Measurements from ENCODE around the gene COL12A1. TPM values are rescaled to one million over a fixed set of nuclear protein-coding genes. Genes with fewer than 3 reads are reported as not detected.

COL12A1 gene
- total RNA-seq, 6 experiments from 2014 or later: 1.1 to 4.4 (median 3.0) TPM

GRCh38 chr6:75101896-75102295 is 104.0 kb downstream of the COL12A1 start:
- Histone ChIP-seq H3K36me3 (no peaks in the 10 kb centered on the region), H3K27ac (no peak overlapping the region), H3K4me3 (no peak overlapping the region), H3K4me1 (peaks cover 0 to 3% (median 0%) of the 10 kb centered on the region in 4 donors), H3K27me3 (no peaks in the 10 kb centered on the region), H3K9me3 (no peaks in the 10 kb centered on the region)
- ATAC-seq (no peak), DNase-seq (no peak)
- WGBS (ENCODE audit: insufficient coverage, low coverage, low lambda C conversion rate, missing lambda C conversion rate): 39% methylated on average over 4 of the region's 4 CpGs
- TF ChIP-seq CTCF (IDR thresholded peaks at IDR 0.05) (no peak), POLR2A (IDR thresholded peaks at IDR 0.05) (no peak)
- intact Hi-C loops (cut with DNase I): no loop called here

- intact Hi-C loops (cut with DNase I): no loop called here
- WGBS (ENCODE audit: insufficient coverage, low coverage, low lambda C conversion rate, missing lambda C conversion rate): 24% methylated on average over 4 of the region's 5 CpGs
- Histone ChIP-seq H3K4me3 (no peak overlapping the region), H3K9me3 (no peaks in the 10 kb centered on the region), H3K27me3 (no peaks in the 10 kb centered on the region), H3K4me1 (peaks cover 0 to 3% (median 0%) of the 10 kb centered on the region in 4 donors), H3K36me3 (no peaks in the 10 kb centered on the region), H3K27ac (peak overlapping the region in 1 of 3 donors; percentile 8)
- ATAC-seq: peak; percentile 83 to 100 (median 96)
- TF ChIP-seq CTCF (IDR thresholded peaks at IDR 0.05): no peak
- TF ChIP-seq POLR2A (IDR thresholded peaks at IDR 0.05): no peak
- DNase-seq: peak in 2 of 3 donors; percentile 35 to 56
Measured at GRCh38 chr6:75098709-75099108, 107.1 kb downstream of the COL12A1 start.

- H3K9me3 ChIP-seq: no peaks in the 10 kb centered on the region
- intact Hi-C loops (cut with DNase I): no loop called here
- WGBS (ENCODE audit: insufficient coverage, low coverage, low lambda C conversion rate, missing lambda C conversion rate): 60% methylated on average over 4 of the region's 4 CpGs
- H3K27me3 ChIP-seq: no peaks in the 10 kb centered on the region
- H3K27ac ChIP-seq: no peak overlapping the region
- no peak for ATAC-seq
- no peak for DNase-seq
- no peaks in the 10 kb centered on the region for H3K36me3 ChIP-seq
- peaks cover 0 to 3% (median 0%) of the 10 kb centered on the region in 4 donors for H3K4me1 ChIP-seq
- TF ChIP-seq POLR2A (IDR thresholded peaks at IDR 0.05) (no peak), CTCF (IDR thresholded peaks at IDR 0.05) (no peak)
- no peak overlapping the region for H3K4me3 ChIP-seq
Measured at GRCh38 chr6:75096966-75097365, 108.9 kb downstream of the COL12A1 start.

GRCh38 chr6:75094614-75095200 is 111.1 kb downstream of the COL12A1 start:
- no peak for DNase-seq
- intact Hi-C loops (cut with DNase I): no loop called here
- peak in 1 of 4 donors; percentile 25 for ATAC-seq

More at GRCh38 chr6:75094614-75095200, 111.1 kb downstream of the COL12A1 start:
- peaks cover 0 to 3% (median 0%) of the 10 kb centered on the region in 4 donors for H3K4me1 ChIP-seq
- no peak for TF ChIP-seq POLR2A (IDR thresholded peaks at IDR 0.05)
- no peak for TF ChIP-seq CTCF (IDR thresholded peaks at IDR 0.05)
- WGBS (ENCODE audit: insufficient coverage, low coverage, low lambda C conversion rate, missing lambda C conversion rate): 52% methylated on average over 5 of the region's 5 CpGs
- no peaks in the 10 kb centered on the region for H3K36me3 ChIP-seq
- H3K27ac ChIP-seq: no peak overlapping the region
- H3K4me3 ChIP-seq: no peak overlapping the region
- no peaks in the 10 kb centered on the region for H3K27me3 ChIP-seq
- no peaks in the 10 kb centered on the region for H3K9me3 ChIP-seq

Measured in right lobe of liver (tissue), 6 donors.